Activated CD4-positive, alpha-beta memory T cell treated with anti-CD3 and anti-CD28 coated beads, Interleukin-2, amount 10 ng/mL, durations not matched to agents 7 days and 5 days (primary cell): Measurements from ENCODE around the gene MARCHF7. TPM values are rescaled to one million over a fixed set of nuclear protein-coding genes. Genes with fewer than 3 reads are reported as not detected.
"Not testable (repeated sequence)": the region's sequence is repeated elsewhere in the genome, so short reads cannot be mapped to it uniquely, and the experiment has no call there.

Experiments used
- CTCF ChIA-PET: fragments of 350-600 bp; sonication (Branson Sonifier 250); formaldehyde crosslinking; loops from one replicate; lab custom pipeline; 2021; ENCODE audit warnings: antibody characterized with exemption, inconsistent platforms; lab: Charles Lee
- POLR2A ChIA-PET: fragments of 350-600 bp; sonication (Branson Sonifier 250); formaldehyde crosslinking; loops from one replicate; lab custom pipeline; 2021; ENCODE audit warnings: antibody characterized with exemption; lab: Charles Lee
- DNase-seq: peaks from one replicate; pipeline ENCODE4 v3.0.0-alpha.2; 2020
- H3K27ac Mint-ChIP-seq: one replicate; pipeline ENCODE4 v1.8.0; 2021; ENCODE audit warnings: mild to moderate bottlenecking, mixed read lengths
- H3K27me3 Mint-ChIP-seq: one replicate; pipeline ENCODE4 v1.8.0; 2021; ENCODE audit warnings: mixed read lengths
- H3K36me3 Mint-ChIP-seq: one replicate; pipeline ENCODE4 v1.8.0; 2021; ENCODE audit warnings: low read depth, mixed read lengths
- H3K4me1 Mint-ChIP-seq: one replicate; pipeline ENCODE4 v1.8.0; 2021; ENCODE audit warnings: mixed read lengths
- H3K4me3 Mint-ChIP-seq: one replicate; pipeline ENCODE4 v1.8.0; 2021; ENCODE audit warnings: mild to moderate bottlenecking, mixed read lengths
- H3K9me3 Mint-ChIP-seq: one replicate; pipeline ENCODE4 v1.8.0; 2021; ENCODE audit warnings: mixed read lengths
- total RNA-seq, 2 experiments: library from RNA; stranded (reverse); gene quantifications; one replicate each; pipeline ENCODE4 v1.2.3, GENCODE V29; 2021

The MARCHF7 gene
- total RNA-seq = 10 to 100 TPM; 92.2 to 98.0 TPM

- H3K36me3 Mint-ChIP-seq = peaks cover 55% of the 10 kb centered on the region
- DNase-seq = peak; percentile 97
- peak within 1 kb of the TSS; percentile 97 for H3K4me3 Mint-ChIP-seq
- H3K27ac Mint-ChIP-seq = peak within 1 kb of the TSS; percentile 99
- no peaks in the 10 kb centered on the region for H3K27me3 Mint-ChIP-seq
- peaks cover 51% of the 10 kb centered on the region for H3K4me1 Mint-ChIP-seq
- H3K9me3 Mint-ChIP-seq = no peaks in the 10 kb centered on the region
- POLR2A ChIA-PET = interaction anchor here (0.5 to 4.6 kb wide), 39 partner anchors 9 to 1837 kb away, joined by 3 to 42 read pairs (median 4); partner anchors contain the start of genes ACVR1, LY75 and WDSUB1
- CTCF ChIA-PET = interaction anchor here (0.6 to 1.3 kb wide), 8 partner anchors 9 to 688 kb away, joined by 3 to 5 read pairs (median 3); no protein-coding TSS in a partner anchor
Observed at GRCh38 chr2:159712143-159712928, at the start of gene MARCHF7. Gene MARCHF7, plus strand, starts transcription at chr2:159712506. Its CDS starts 16,517 bp downstream, at chr2:159729023.

DNA sequence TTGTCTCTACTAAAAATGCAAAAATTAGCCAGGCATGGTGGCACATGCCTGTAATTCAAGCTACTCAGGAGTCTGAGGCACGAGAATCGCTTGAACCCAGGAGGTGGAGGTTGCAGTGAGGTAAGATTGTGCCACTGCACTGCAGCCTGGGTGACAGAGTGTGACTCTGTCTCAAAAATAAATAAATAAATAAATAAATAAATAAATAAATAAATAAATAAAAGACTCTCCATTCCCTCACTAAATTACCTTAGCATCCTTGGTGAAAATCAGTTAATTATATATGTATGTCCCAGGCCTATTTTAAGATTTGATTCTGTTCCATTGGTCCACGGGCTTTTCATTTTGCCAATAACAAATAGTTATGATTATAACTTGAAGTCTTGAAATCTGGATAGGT lies 44.9 kb upstream of the MARCHF7 start:
- H3K9me3 Mint-ChIP-seq, POLR2A ChIA-PET, H3K27ac Mint-ChIP-seq, H3K4me3 Mint-ChIP-seq, DNase-seq, H3K36me3 Mint-ChIP-seq, H3K4me1 Mint-ChIP-seq, H3K27me3 Mint-ChIP-seq, CTCF ChIA-PET: not testable (repeated sequence)

DNA sequence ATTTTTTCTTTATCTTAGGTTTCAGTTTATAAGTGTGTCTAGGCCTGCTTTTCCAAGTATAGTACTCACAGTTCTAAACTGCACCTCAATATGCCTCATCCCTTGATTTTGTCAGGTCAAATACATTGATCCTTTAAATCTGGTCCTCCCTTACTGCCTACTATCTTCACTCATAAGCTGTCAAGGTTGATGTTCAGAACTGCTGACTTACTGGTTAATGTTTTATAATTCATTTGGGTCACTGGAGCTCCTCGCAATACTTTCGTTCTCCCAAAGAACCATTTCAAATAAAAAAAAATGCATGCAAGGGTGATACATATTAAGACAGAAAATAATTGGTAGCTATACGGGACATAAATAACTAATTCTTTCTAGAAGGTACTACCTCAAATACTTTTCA lies 41.3 kb upstream of the MARCHF7 start:
- ChIA-PET POLR2A (interaction anchor here (1.5 kb wide), 1 partner anchor 15 kb away, joined by 3 read pairs; no protein-coding TSS in a partner anchor), CTCF (no interaction called here)
- peaks cover 3% of the 10 kb centered on the region for H3K36me3 Mint-ChIP-seq
- DNase-seq = no peak
- no peak overlapping the region for H3K27ac Mint-ChIP-seq
- H3K4me3 Mint-ChIP-seq = no peak overlapping the region
- no peaks in the 10 kb centered on the region for H3K27me3 Mint-ChIP-seq
- H3K9me3 Mint-ChIP-seq = no peaks in the 10 kb centered on the region
- H3K4me1 Mint-ChIP-seq = no peaks in the 10 kb centered on the region

DNA sequence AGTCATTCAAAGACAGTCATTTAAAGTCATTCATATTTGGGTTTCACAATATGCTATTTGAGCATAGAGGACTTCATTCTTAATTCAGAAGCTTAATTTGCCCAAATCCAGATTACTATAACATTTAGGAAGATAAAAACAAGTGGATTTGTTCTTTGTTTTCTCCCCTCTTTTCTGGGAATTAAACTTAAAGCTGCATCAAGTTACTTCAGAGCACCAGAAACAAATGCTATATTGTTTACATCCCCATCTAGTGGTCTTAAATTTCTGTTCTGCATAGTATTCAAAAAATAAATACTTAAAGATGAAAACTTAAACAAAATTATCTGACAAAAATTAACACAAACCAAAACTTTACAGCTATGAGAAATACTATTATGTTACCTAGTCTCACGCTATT lies 34.7 kb upstream of the MARCHF7 start:
- POLR2A ChIA-PET = no interaction called here
- Mint-ChIP-seq H3K27ac (no peak overlapping the region), H3K4me1 (no peaks in the 10 kb centered on the region), H3K36me3 (no peaks in the 10 kb centered on the region), H3K9me3 (no peaks in the 10 kb centered on the region), H3K4me3 (no peak overlapping the region), H3K27me3 (no peaks in the 10 kb centered on the region)
- CTCF ChIA-PET = no interaction called here
- DNase-seq = no peak

GRCh38 chr2:159680692-159681091 lies 31.6 kb upstream of the MARCHF7 start:
- H3K4me1 Mint-ChIP-seq = no peaks in the 10 kb centered on the region
- H3K9me3 Mint-ChIP-seq = no peaks in the 10 kb centered on the region
- no peaks in the 10 kb centered on the region for H3K27me3 Mint-ChIP-seq
- ChIA-PET CTCF (no interaction called here), POLR2A (no interaction called here)
- H3K27ac Mint-ChIP-seq = no peak overlapping the region
- H3K36me3 Mint-ChIP-seq = no peaks in the 10 kb centered on the region
- H3K4me3 Mint-ChIP-seq = no peak overlapping the region
- no peak for DNase-seq

- Mint-ChIP-seq H3K4me3 (no peak overlapping the region), H3K27me3 (no peaks in the 10 kb centered on the region), H3K9me3 (no peaks in the 10 kb centered on the region), H3K36me3 (no peaks in the 10 kb centered on the region), H3K27ac (no peak overlapping the region), H3K4me1 (no peaks in the 10 kb centered on the region)
- POLR2A ChIA-PET = no interaction called here
- CTCF ChIA-PET = no interaction called here
- no peak for DNase-seq
Observed at GRCh38 chr2:159683817-159684216, 28.5 kb upstream of the MARCHF7 start.

- no peaks in the 10 kb centered on the region for H3K27me3 Mint-ChIP-seq
- H3K36me3 Mint-ChIP-seq = no peaks in the 10 kb centered on the region
- ChIA-PET CTCF (interaction anchor here (0.6 kb wide), 1 partner anchor 416 kb away, joined by 4 read pairs; no protein-coding TSS in a partner anchor), POLR2A (no interaction called here)
- no peak overlapping the region for H3K27ac Mint-ChIP-seq
- H3K4me3 Mint-ChIP-seq = no peak overlapping the region
- no peak for DNase-seq
- no peaks in the 10 kb centered on the region for H3K9me3 Mint-ChIP-seq
- no peaks in the 10 kb centered on the region for H3K4me1 Mint-ChIP-seq
Observed at GRCh38 chr2:159684796-159685195, 27.5 kb upstream of the MARCHF7 start.

DNA sequence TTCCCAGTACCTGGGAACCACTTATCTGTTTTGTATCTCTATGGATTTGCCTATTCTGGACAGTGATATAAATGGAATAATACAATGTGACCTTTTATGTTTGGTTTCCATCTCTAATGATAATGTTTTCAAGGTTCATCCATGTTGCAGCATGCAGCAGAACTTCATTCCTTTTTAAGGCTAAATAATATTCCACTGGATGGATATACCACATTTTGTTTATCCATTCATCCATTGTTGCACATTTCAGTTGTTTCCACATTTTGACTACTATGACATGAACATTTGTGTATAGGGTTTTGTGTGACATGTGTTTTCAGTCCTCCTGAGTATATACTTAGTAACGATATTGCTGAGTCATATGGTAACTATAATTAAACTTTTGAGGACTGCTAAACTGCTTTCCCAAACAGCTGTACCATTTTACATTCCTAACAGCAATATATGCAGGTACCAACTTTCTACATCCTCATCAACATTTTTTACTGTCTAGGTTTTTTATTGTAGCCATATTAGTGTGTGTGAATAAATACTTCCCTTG lies 17.7 kb upstream of the MARCHF7 start:
- Mint-ChIP-seq H3K4me3 (no peak overlapping the region), H3K4me1 (no peaks in the 10 kb centered on the region), H3K9me3 (peaks cover 3% of the 10 kb centered on the region), H3K27me3 (no peaks in the 10 kb centered on the region), H3K27ac (no peak overlapping the region), H3K36me3 (peaks cover 6% of the 10 kb centered on the region)
- no peak for DNase-seq
- CTCF ChIA-PET = no interaction called here
- POLR2A ChIA-PET = no interaction called here

- H3K4me3 Mint-ChIP-seq = no peak overlapping the region
- POLR2A ChIA-PET = no interaction called here
- CTCF ChIA-PET = no interaction called here
Observed at GRCh38 chr2:159695795-159696448, 16.4 kb upstream of the MARCHF7 start.

DNA sequence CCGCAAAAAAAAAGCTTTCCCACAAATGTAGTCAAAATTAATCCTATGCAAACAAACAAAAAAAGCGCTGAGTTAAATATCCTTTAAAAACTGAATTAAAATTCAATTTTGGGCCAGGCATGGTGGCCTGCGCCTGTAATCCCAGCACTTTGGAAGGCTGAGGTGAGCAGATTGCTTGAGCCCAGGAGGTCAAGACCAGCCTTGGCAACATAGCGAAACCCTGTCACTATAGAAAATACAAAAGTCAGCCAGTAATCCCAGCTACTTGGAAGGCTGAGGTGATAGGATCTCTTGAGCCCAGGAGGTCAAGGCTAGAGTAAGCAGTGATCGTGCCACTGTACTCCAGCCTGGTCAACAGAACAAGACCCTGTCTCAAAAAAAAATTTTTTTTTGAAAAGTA lies 8.8 kb upstream of the MARCHF7 start:
- Mint-ChIP-seq H3K9me3 (no peaks in the 10 kb centered on the region), H3K4me3 (no peak overlapping the region), H3K27me3 (no peaks in the 10 kb centered on the region), H3K27ac (no peak overlapping the region), H3K4me1 (peaks cover 2% of the 10 kb centered on the region), H3K36me3 (no peaks in the 10 kb centered on the region)
- ChIA-PET CTCF (no interaction called here), POLR2A (interaction anchor here (1.6 kb wide), 1 partner anchor 9 kb away, joined by 9 read pairs; the partner anchor contains the start of gene MARCHF7)
- no peak for DNase-seq

More at GRCh38 chr2:159695795-159696448, 16.4 kb upstream of the MARCHF7 start:
- H3K9me3 Mint-ChIP-seq = peaks cover 3% of the 10 kb centered on the region
- H3K27me3 Mint-ChIP-seq = no peaks in the 10 kb centered on the region
- no peak overlapping the region for H3K27ac Mint-ChIP-seq
- DNase-seq = no peak
- H3K4me1 Mint-ChIP-seq = no peaks in the 10 kb centered on the region
- H3K36me3 Mint-ChIP-seq = peaks cover 6% of the 10 kb centered on the region

DNA sequence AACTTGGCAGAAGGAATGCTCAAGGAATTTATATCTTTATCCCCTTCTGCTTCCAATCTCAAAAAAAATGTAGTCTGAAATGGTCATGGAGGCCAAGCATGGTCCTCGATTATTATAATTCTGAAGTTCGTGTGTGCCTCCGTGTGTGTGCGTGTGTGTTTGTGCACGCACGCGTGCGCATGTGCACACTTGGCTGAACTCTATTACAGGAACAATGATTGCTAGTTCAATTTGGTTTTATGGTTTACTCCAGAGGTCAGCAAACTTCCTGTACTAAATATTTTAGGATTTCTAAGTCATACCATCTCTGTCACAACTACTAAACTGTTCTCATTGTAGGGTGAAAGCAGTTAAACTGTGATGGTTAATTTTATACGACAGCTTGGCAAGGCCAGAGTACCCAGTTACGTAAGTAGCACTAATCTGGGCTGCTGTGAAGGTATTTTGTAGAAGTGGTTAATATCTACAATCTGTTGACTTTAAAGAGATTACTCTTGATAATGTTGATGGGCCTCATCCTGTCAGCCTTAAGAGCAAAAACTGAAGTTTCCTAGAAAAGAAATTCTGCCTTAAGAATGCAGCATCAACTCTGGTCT lies 5.8 kb upstream of the MARCHF7 start:
- no peaks in the 10 kb centered on the region for H3K9me3 Mint-ChIP-seq
- DNase-seq = no peak
- no peak overlapping the region for H3K4me3 Mint-ChIP-seq
- ChIA-PET CTCF (no interaction called here), POLR2A (no interaction called here)
- H3K36me3 Mint-ChIP-seq = peaks cover 10% of the 10 kb centered on the region
- H3K27ac Mint-ChIP-seq = no peak overlapping the region
- H3K27me3 Mint-ChIP-seq = no peaks in the 10 kb centered on the region
- peaks cover 12% of the 10 kb centered on the region for H3K4me1 Mint-ChIP-seq

- Mint-ChIP-seq H3K27ac (no peak overlapping the region), H3K4me1 (peaks cover 16% of the 10 kb centered on the region), H3K27me3 (no peaks in the 10 kb centered on the region), H3K36me3 (peaks cover 18% of the 10 kb centered on the region), H3K9me3 (no peaks in the 10 kb centered on the region), H3K4me3 (no peak overlapping the region)
- ChIA-PET POLR2A (no interaction called here), CTCF (no interaction called here)
- no peak for DNase-seq
Observed at GRCh38 chr2:159708066-159708760, 4.1 kb upstream of the MARCHF7 start.
